HCT116 (cell line): ENCODE data around the gene RSPH9. TPM values are rescaled to one million over a fixed set of nuclear protein-coding genes. Genes with fewer than 3 reads are reported as not detected.

Experiments
- ATAC-seq: fragments of 200-7000 bp; cut with Tn5 transposase; 2 replicates; pipeline ENCODE4 v1.9.1; 2020; ENCODE audit warnings: mild to moderate bottlenecking, moderate library complexity
- Bru-seq: library from RNA; stranded (reverse); fragments of 400-500 nt; gene quantifications from one replicate; lab custom pipeline; 2021; lab: Mats Ljungman, UMichigan
- BruChase-seq, 2 experiments: library from RNA; stranded (reverse); fragments of 400-500 nt; gene quantifications; one replicate each; lab custom pipeline; 2021; lab: Mats Ljungman, UMichigan
- BruUV-seq: library from RNA; stranded (reverse); fragments of 400-500 nt; replicated peaks from 2 replicates; lab custom pipeline; 2021; lab: Mats Ljungman, UMichigan
- CTCF ChIA-PET: fragments of 300-600 bp; sonication (Branson Sonifier 250); formaldehyde crosslinking; loops from one replicate; lab custom pipeline; 2021; ENCODE audit warnings: antibody characterized with exemption; lab: Charles Lee
- POLR2A ChIA-PET: fragments of 300-600, 350-600 bp; sonication (Branson Sonifier 250); formaldehyde crosslinking; loops from one replicate; lab custom pipeline; 2021; ENCODE audit warnings: antibody characterized with exemption; lab: Charles Lee
- RAD21 ChIA-PET, 2 experiments: fragments of 300-600 bp; sonication (Branson Sonifier 250); formaldehyde crosslinking; loops; one replicate each; lab custom pipeline; 2023; ENCODE audit warnings: low total read pairs in 2 of 2; ENCODE audit not compliant: uncharacterized antibody in 2 of 2, unreplicated experiment in 2 of 2, low non-redundant PET in 1 of 2; lab: Charles Lee
- DNase-seq: peaks from one replicate; pipeline ENCODE4 v3.0.0-alpha.2; 2010; ENCODE audit warnings: low read depth, low spot score
- H2AFZ ChIP-seq: fragments of 200-600 bp; shearing (Covaris generic), sonication (generic); 2 replicates; pipeline ENCODE4 v1.6.1; 2017; ENCODE audit warnings: low read depth, mixed run types, mixed read lengths, antibody characterized with exemption, low read length; ENCODE audit not compliant: poor library complexity, severe bottlenecking
- H3K27ac ChIP-seq: 2 replicates; pipeline ENCODE4 v1.5.1; 2012; ENCODE audit warnings: low read depth, low read length
- H3K27me3 ChIP-seq: fragments of 200-600 bp; sonication (generic); 2 replicates; pipeline ENCODE4 v1.6.1; 2016; ENCODE audit warnings: mixed run types, low read length, mixed read lengths; ENCODE audit not compliant: insufficient read depth
- H3K36me3 ChIP-seq, 2 experiments: fragments of 200-500 bp in 1 of 2; fragments of 200-600 bp in 1 of 2; sonication (Bioruptor generic) in 1 of 2; sonication (generic) in 1 of 2; 2 replicates each; pipeline versions ENCODE4 v1.5.1 to v1.6.1; 2014 to 2016; ENCODE audit warnings: low read length in 2 of 2, inconsistent platforms in 1 of 2, mixed read lengths in 1 of 2, mixed run types in 1 of 2; ENCODE audit not compliant: insufficient read depth in 2 of 2, control insufficient read depth in 1 of 2
- H3K4me1 ChIP-seq, 2 experiments: fragments of 200-600 bp in 1 of 2; sonication (generic) in 1 of 2; 2 replicates each; pipeline versions ENCODE4 v1.5.1 to v1.6.1; 2012 to 2017; ENCODE audit warnings: low read length in 2 of 2, inconsistent platforms in 1 of 2, mild to moderate bottlenecking in 1 of 2, mixed read lengths in 1 of 2, mixed run types in 1 of 2, moderate library complexity in 1 of 2; ENCODE audit not compliant: insufficient read depth in 2 of 2, control insufficient read depth in 1 of 2
- H3K4me2 ChIP-seq: fragments of 200-600 bp; sonication (generic); 2 replicates; pipeline ENCODE4 v1.6.1; 2017; ENCODE audit warnings: mixed run types, low read length, mixed read lengths
- H3K4me3 ChIP-seq, 2 experiments: fragments of 200-600 bp in 1 of 2; sonication (generic) in 1 of 2; replicated peaks in 1 of 2; 2 replicates each; pipeline ENCODE4 v1.5.1; 2011 to 2016; ENCODE audit warnings: low read length in 2 of 2, control low read depth in 1 of 2, low read depth in 1 of 2, mild to moderate bottlenecking in 1 of 2, mixed read lengths in 1 of 2, mixed run types in 1 of 2
- H3K79me2 ChIP-seq: fragments of 200-600 bp; sonication (generic); 2 replicates; pipeline ENCODE4 v1.6.1; 2017; ENCODE audit warnings: mild to moderate bottlenecking, mixed run types, low read length, moderate library complexity, mixed read lengths; ENCODE audit not compliant: insufficient read depth
- H3K9ac ChIP-seq: fragments of 200-600 bp; sonication (generic); 2 replicates; pipeline ENCODE4 v1.6.1; 2016; ENCODE audit warnings: low read length, mixed read lengths
- H3K9me2 ChIP-seq: fragments of 200-600 bp; sonication (generic), shearing (Covaris generic); 2 replicates; pipeline ENCODE4 v1.6.1; 2017; ENCODE audit warnings: mixed run types, mild to moderate bottlenecking, moderate library complexity; ENCODE audit not compliant: insufficient read depth
- H3K9me3 ChIP-seq, 2 experiments: fragments of 200-500 bp in 1 of 2; fragments of 200-600 bp in 1 of 2; sonication (Bioruptor generic) in 1 of 2; sonication (generic) in 1 of 2; 2 replicates each; pipeline ENCODE4 v1.6.1; 2014 to 2017; ENCODE audit warnings: low read length in 2 of 2, mixed read lengths in 2 of 2, inconsistent platforms in 1 of 2, low read depth in 1 of 2, mild to moderate bottlenecking in 1 of 2, mixed run types in 1 of 2, moderate library complexity in 1 of 2; ENCODE audit not compliant: control insufficient read depth in 1 of 2, insufficient read depth in 1 of 2
- H4K20me1 ChIP-seq: fragments of 200-600 bp; sonication (generic), shearing (Covaris generic); 2 replicates; pipeline ENCODE4 v1.6.1; 2017; ENCODE audit warnings: mixed run types, mild to moderate bottlenecking, moderate library complexity; ENCODE audit not compliant: insufficient read depth
- CBX3 ChIP-seq: IDR thresholded peaks from 2 replicates; pipeline ENCODE4 v1.6.1; 2012; ENCODE audit warnings: low read depth
- ELF1 ChIP-seq: IDR thresholded peaks from 2 replicates; pipeline ENCODE4 v1.6.1; 2012; ENCODE audit warnings: low read depth, borderline replicate concordance
- EZH2 ChIP-seq: fragments of 200-600 bp; sonication (generic); IDR thresholded peaks from 2 replicates; pipeline ENCODE4 v1.6.1; 2017; ENCODE audit warnings: antibody characterized with exemption, mixed run types
- EZH2phosphoT487 ChIP-seq: fragments of 200-600 bp; IDR thresholded peaks from 2 replicates; pipeline ENCODE4 v1.6.1; 2018; ENCODE audit warnings: antibody characterized with exemption, borderline replicate concordance
- FOSL1 ChIP-seq: IDR thresholded peaks from 2 replicates; pipeline ENCODE4 v1.6.1; 2012; ENCODE audit warnings: low read depth
- JUND ChIP-seq: IDR thresholded peaks from 2 replicates; pipeline ENCODE4 v1.6.1; 2012
- MAX ChIP-seq: IDR thresholded peaks from 2 replicates; pipeline ENCODE4 v1.6.1; 2012
- POLR2AphosphoS5 ChIP-seq: IDR thresholded peaks from 2 replicates; pipeline ENCODE4 v1.6.1; 2011; ENCODE audit warnings: mild to moderate bottlenecking, low read depth, low read length, moderate library complexity
- RAD21 ChIP-seq: IDR thresholded peaks from 2 replicates; pipeline ENCODE4 v1.6.1; 2012; ENCODE audit warnings: low read depth, mild to moderate bottlenecking
- REST ChIP-seq: IDR thresholded peaks from 2 replicates; pipeline ENCODE4 v1.6.1; 2012; ENCODE audit warnings: low read depth
- SIN3A ChIP-seq: IDR thresholded peaks from 2 replicates; pipeline ENCODE4 v1.6.1; 2012; ENCODE audit warnings: low read depth
- SRF ChIP-seq: IDR thresholded peaks from 2 replicates; pipeline ENCODE4 v1.6.1; 2012; ENCODE audit warnings: low read depth
- ZFX ChIP-seq: fragments of 450-650 bp; IDR thresholded peaks from 2 replicates; pipeline ENCODE4 v1.6.1; 2017
- ZNF274 ChIP-seq: fragments of 200-500 bp; sonication (Bioruptor generic); IDR thresholded peaks from 2 replicates; pipeline ENCODE4 v1.6.1; 2014; ENCODE audit warnings: mild to moderate bottlenecking, low read depth, low read length, inconsistent platforms
- intact Hi-C: fragments of 100-400 bp; cut with micrococcal nuclease; formaldehyde crosslinking; loops from 2 replicates; pipeline ENCODE4 v1.10.0; 2022
- long read RNA-seq: library from polyadenylated mRNA; unstranded; transcript quantifications from one replicate; pipeline ENCODE4 v2.0.0, GENCODE V29; 2021; ENCODE audit not compliant: unreplicated experiment
- polyA plus RNA-seq: library from polyadenylated mRNA; unstranded; fragments of >200 nt; gene quantifications from 2 replicates; pipeline ENCODE4 v1.2.1, GENCODE V29; 2012; ENCODE audit warnings: missing spikeins
- total RNA-seq: library from RNA; stranded (reverse); gene quantifications from one replicate; pipeline ENCODE4 v1.2.1, GENCODE V29; 2021; ENCODE audit not compliant: unreplicated experiment

RSPH9 gene
- total RNA-seq = not detected
- polyA plus RNA-seq = 0.14 and 0.20 TPM in 2 replicates
- percentile 25 among the genes with signal in this experiment for Bru-seq, nascent RNA
- BruChase-seq, experiment 1, labeled RNA remaining after a 6-hour chase = percentile 51 among the genes with signal in this experiment
- percentile 36 among the genes with signal in this experiment for BruChase-seq, experiment 2, labeled RNA remaining after a 2-hour chase
- long read RNA-seq, partial matches to known transcripts = 0 of 3 reads
- long read RNA-seq, other reads (novel, unspliced or antisense) = 3 of 3 reads

- H3K36me3 ChIP-seq = peaks cover 12 to 14% of the 10 kb centered on the region in 2 experiments; a peak in 3 of 4 replicates
- ChIA-PET POLR2A (interaction anchor here (0.6 kb wide), 1 partner anchor 862 kb away, joined by 3 read pairs; no protein-coding TSS in a partner anchor), CTCF (interaction anchor here (1.1 kb wide), 1 partner anchor 24 kb away, joined by 3 read pairs; no protein-coding TSS in a partner anchor), RAD21 (no interaction called here)
- no peaks in the 10 kb centered on the region for H3K4me1 ChIP-seq
- no peaks in the 10 kb centered on the region for H3K9me3 ChIP-seq
- H2AFZ ChIP-seq = no peak within 1 kb of the TSS
- intact Hi-C loops = no loop called here
- no peaks in the 10 kb centered on the region for H4K20me1 ChIP-seq
- H3K4me3 ChIP-seq = no peak within 1 kb of the TSS
- H3K9me2 ChIP-seq = no peaks in the 10 kb centered on the region
- no peak for TF ChIP-seq FOSL1
- no peak for TF ChIP-seq MAX
- TF ChIP-seq ZFX = no peak
- no peak for TF ChIP-seq ELF1
- TF ChIP-seq POLR2AphosphoS5 = no peak
- TF ChIP-seq CBX3 = no peak
- no peak for TF ChIP-seq SRF
- TF ChIP-seq JUND = no peak
- no peak for TF ChIP-seq SIN3A
- BruUV-seq = no TSS peak
- peaks cover 9% of the 10 kb centered on the region for H3K79me2 ChIP-seq
- no peaks in the 10 kb centered on the region for H3K27me3 ChIP-seq
- H3K9ac ChIP-seq = no peak within 1 kb of the TSS
- H3K4me2 ChIP-seq = no peak within 1 kb of the TSS
- ATAC-seq = peak; percentile 38; the same call in 1 of the 2 replicates
- DNase-seq = no peak
- no peak within 1 kb of the TSS for H3K27ac ChIP-seq
Measured at GRCh38 chr6:43644940-43645612, at the start of gene RSPH9. TSS of gene RSPH9 (plus strand) at chr6:43645036. CDS start at chr6:43645099, 63 bp downstream.

- ChIA-PET CTCF (interaction anchor here (0.6 kb wide), 1 partner anchor 68 kb away, joined by 3 read pairs; no protein-coding TSS in a partner anchor), RAD21 (no interaction called here), POLR2A (no interaction called here)
- TF ChIP-seq ELF1 (no peak), SIN3A (no peak), SRF (no peak), JUND (no peak), REST (no peak), ZNF274 (no peak), EZH2 (no peak), RAD21 (no peak), EZH2phosphoT487 (no peak)
Measured at GRCh38 chr6:43600595-43600994, 44.2 kb upstream of the RSPH9 start.

More at GRCh38 chr6:43600595-43600994, 44.2 kb upstream of the RSPH9 start:
- Histone ChIP-seq H2AFZ (no peak overlapping the region), H3K4me2 (no peak overlapping the region), H3K27me3 (no peaks in the 10 kb centered on the region), H4K20me1 (no peaks in the 10 kb centered on the region), H3K79me2 (no peaks in the 10 kb centered on the region), H3K9me2 (no peaks in the 10 kb centered on the region), H3K9ac (no peak overlapping the region), H3K4me3 (no peak overlapping the region), H3K4me1 (no peaks in the 10 kb centered on the region), H3K27ac (no peak overlapping the region), H3K9me3 (no peaks in the 10 kb centered on the region), H3K36me3 (peaks cover 18 to 25% of the 10 kb centered on the region in 2 experiments)
- ATAC-seq (no peak), DNase-seq (no peak)
- BruUV-seq = no TSS peak
- intact Hi-C loops = no loop called here
